ENCODE measurements around the gene TEPSIN. TPM values are rescaled to one million over a fixed set of nuclear protein-coding genes. Genes with fewer than 3 reads are reported as not detected.

The TEPSIN gene
- total RNA-seq = 10 to 100 TPM; 26.3 to 35.0 TPM

GRCh38 chr17:81238815-81239713, at the start of gene TEPSIN, which contains the start of gene NDUFAF8:
TSS of gene TEPSIN (minus strand) at chr17:81239055. CDS start at chr17:81239033, 22 bp downstream.
TSS of gene NDUFAF8 (plus strand) at chr17:81239318. CDS start at chr17:81239364, 46 bp downstream.
- no peaks in the 10 kb centered on the region for H3K27me3 Mint-ChIP-seq
- H3K4me3 Mint-ChIP-seq = peak within 1 kb of the TSS; percentile 83
- peaks cover 27% of the 10 kb centered on the region for H3K36me3 Mint-ChIP-seq (ENCODE audit: low read depth)
- peaks cover 16% of the 10 kb centered on the region for H3K4me1 Mint-ChIP-seq
- peak; percentile 99 for ATAC-seq (replicated peaks)
- no peaks in the 10 kb centered on the region for H3K9me3 Mint-ChIP-seq
- H3K27ac Mint-ChIP-seq = peak within 1 kb of the TSS; percentile 84

- Mint-ChIP-seq H3K27me3 (no peaks in the 10 kb centered on the region), H3K36me3 (ENCODE audit: low read depth) (peaks cover 55% of the 10 kb centered on the region), H3K4me3 (peak overlapping the region; percentile 93), H3K27ac (peak overlapping the region; percentile 95), H3K9me3 (no peaks in the 10 kb centered on the region), H3K4me1 (peaks cover 20% of the 10 kb centered on the region)
- ATAC-seq (replicated peaks) = no peak
Measured at GRCh38 chr17:81287741-81288430, 49.0 kb upstream of the TEPSIN start.

- Mint-ChIP-seq H3K27me3 (no peaks in the 10 kb centered on the region), H3K4me3 (peak overlapping the region; percentile 93), H3K27ac (peak overlapping the region; percentile 95), H3K36me3 (ENCODE audit: low read depth) (peaks cover 55% of the 10 kb centered on the region), H3K4me1 (peaks cover 20% of the 10 kb centered on the region), H3K9me3 (no peaks in the 10 kb centered on the region)
- no peak for ATAC-seq (replicated peaks)
Measured at GRCh38 chr17:81287152-81287551, 48.3 kb upstream of the TEPSIN start.

GRCh38 chr17:81286491-81287145, 47.8 kb upstream of the TEPSIN start:
- H3K27ac Mint-ChIP-seq = peak overlapping the region; percentile 95
- H3K27me3 Mint-ChIP-seq = no peaks in the 10 kb centered on the region
- H3K4me1 Mint-ChIP-seq = peaks cover 20% of the 10 kb centered on the region
- peak overlapping the region; percentile 93 for H3K4me3 Mint-ChIP-seq
- H3K9me3 Mint-ChIP-seq = no peaks in the 10 kb centered on the region
- no peak for ATAC-seq (replicated peaks)
- H3K36me3 Mint-ChIP-seq (ENCODE audit: low read depth) = peaks cover 55% of the 10 kb centered on the region

GRCh38 chr17:81285894-81286293, 47.0 kb upstream of the TEPSIN start:
- Mint-ChIP-seq H3K36me3 (ENCODE audit: low read depth) (peaks cover 52% of the 10 kb centered on the region), H3K27me3 (no peaks in the 10 kb centered on the region), H3K4me3 (peak overlapping the region; percentile 93), H3K9me3 (no peaks in the 10 kb centered on the region), H3K27ac (peak overlapping the region; percentile 95), H3K4me1 (peaks cover 20% of the 10 kb centered on the region)
- ATAC-seq (replicated peaks) = no peak

GRCh38 chr17:81285179-81285878, 46.5 kb upstream of the TEPSIN start:
- ATAC-seq (replicated peaks) = peak; percentile 88
- Mint-ChIP-seq H3K4me1 (peaks cover 20% of the 10 kb centered on the region), H3K27ac (peak overlapping the region; percentile 95), H3K27me3 (no peaks in the 10 kb centered on the region), H3K9me3 (no peaks in the 10 kb centered on the region), H3K36me3 (ENCODE audit: low read depth) (peaks cover 49% of the 10 kb centered on the region), H3K4me3 (peak overlapping the region; percentile 93)

- no peak overlapping the region for H3K27ac Mint-ChIP-seq
- ATAC-seq (replicated peaks) = no peak
- H3K4me1 Mint-ChIP-seq = peaks cover 16% of the 10 kb centered on the region
- H3K36me3 Mint-ChIP-seq (ENCODE audit: low read depth) = peaks cover 47% of the 10 kb centered on the region
- H3K4me3 Mint-ChIP-seq = no peak overlapping the region
- no peaks in the 10 kb centered on the region for H3K27me3 Mint-ChIP-seq
- H3K9me3 Mint-ChIP-seq = no peaks in the 10 kb centered on the region
Measured at GRCh38 chr17:81282876-81283275, 44.0 kb upstream of the TEPSIN start.

- ATAC-seq (replicated peaks) = no peak
- Mint-ChIP-seq H3K9me3 (no peaks in the 10 kb centered on the region), H3K4me3 (no peak overlapping the region), H3K36me3 (ENCODE audit: low read depth) (peaks cover 47% of the 10 kb centered on the region), H3K27ac (no peak overlapping the region), H3K4me1 (peaks cover 9% of the 10 kb centered on the region), H3K27me3 (no peaks in the 10 kb centered on the region)
Measured at GRCh38 chr17:81282141-81282540, 43.3 kb upstream of the TEPSIN start.

GRCh38 chr17:81280571-81280970, 41.7 kb upstream of the TEPSIN start:
- H3K9me3 Mint-ChIP-seq = no peaks in the 10 kb centered on the region
- H3K27me3 Mint-ChIP-seq = no peaks in the 10 kb centered on the region
- H3K27ac Mint-ChIP-seq = no peak overlapping the region
- H3K36me3 Mint-ChIP-seq (ENCODE audit: low read depth) = peaks cover 54% of the 10 kb centered on the region
- no peak overlapping the region for H3K4me3 Mint-ChIP-seq
- ATAC-seq (replicated peaks) = no peak
- H3K4me1 Mint-ChIP-seq = peaks cover 5% of the 10 kb centered on the region

GRCh38 chr17:81279278-81280275, 40.7 kb upstream of the TEPSIN start:
- Mint-ChIP-seq H3K27ac (no peak overlapping the region), H3K4me3 (no peak overlapping the region), H3K4me1 (no peaks in the 10 kb centered on the region), H3K36me3 (ENCODE audit: low read depth) (peaks cover 50% of the 10 kb centered on the region), H3K9me3 (no peaks in the 10 kb centered on the region), H3K27me3 (no peaks in the 10 kb centered on the region)
- ATAC-seq (replicated peaks) = no peak

GRCh38 chr17:81278831-81279230, 40.0 kb upstream of the TEPSIN start:
- Mint-ChIP-seq H3K36me3 (ENCODE audit: low read depth) (peaks cover 45% of the 10 kb centered on the region), H3K4me1 (no peaks in the 10 kb centered on the region), H3K27me3 (no peaks in the 10 kb centered on the region), H3K27ac (no peak overlapping the region), H3K9me3 (no peaks in the 10 kb centered on the region), H3K4me3 (no peak overlapping the region)
- ATAC-seq (replicated peaks) = no peak

- peaks cover 52% of the 10 kb centered on the region for H3K36me3 Mint-ChIP-seq (ENCODE audit: low read depth)
- H3K4me3 Mint-ChIP-seq = no peak overlapping the region
- no peaks in the 10 kb centered on the region for H3K4me1 Mint-ChIP-seq
- H3K27ac Mint-ChIP-seq = no peak overlapping the region
- no peaks in the 10 kb centered on the region for H3K27me3 Mint-ChIP-seq
- no peaks in the 10 kb centered on the region for H3K9me3 Mint-ChIP-seq
- ATAC-seq (replicated peaks) = no peak
Measured at GRCh38 chr17:81277946-81278693, 39.3 kb upstream of the TEPSIN start.

Measured in activated T-helper 17 cell treated with anti-CD3 and anti-CD28 coated beads, Interleukin-2, amount 50 U/mL, for 72 hours (primary cell).